Left forelimb (tissue), 1 donor: ENCODE measurements around the gene PRKAA1.

Experiments
- DNase-seq: peaks from one replicate; pipeline ENCODE4 v3.0.0-alpha.2; 2018; ENCODE audit warnings: low spot score

The PRKAA1 gene

GRCh38 chr5:40798012-40798800, at the start of gene PRKAA1:
TSS of gene PRKAA1 (minus strand) at chr5:40798374. CDS start at chr5:40798189, 185 bp downstream.
- peak; percentile 92 for DNase-seq

GRCh38 chr5:40847525-40847924, 49.4 kb upstream of the PRKAA1 start:
- no peak for DNase-seq

DNA sequence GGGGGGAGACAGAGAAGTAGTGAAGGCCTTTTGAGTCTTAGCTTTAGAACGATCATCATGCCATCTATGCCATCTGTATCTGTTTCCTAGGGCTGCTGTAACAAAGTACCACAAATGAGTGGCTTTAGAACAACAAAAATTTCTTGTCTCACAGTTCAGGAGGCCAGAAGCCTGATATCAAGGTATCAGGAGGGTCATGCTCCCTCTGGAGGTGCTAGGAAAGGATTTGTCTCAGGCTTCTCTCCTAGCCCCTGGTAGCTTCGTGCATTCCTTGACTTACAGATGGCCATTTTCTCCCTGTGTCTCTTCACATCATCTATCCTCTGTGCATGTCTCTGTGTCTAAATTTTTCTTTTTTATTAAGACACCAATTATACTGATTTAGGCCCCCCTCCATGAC, 48.2 kb upstream of the PRKAA1 start:
- DNase-seq, result no peak

DNA sequence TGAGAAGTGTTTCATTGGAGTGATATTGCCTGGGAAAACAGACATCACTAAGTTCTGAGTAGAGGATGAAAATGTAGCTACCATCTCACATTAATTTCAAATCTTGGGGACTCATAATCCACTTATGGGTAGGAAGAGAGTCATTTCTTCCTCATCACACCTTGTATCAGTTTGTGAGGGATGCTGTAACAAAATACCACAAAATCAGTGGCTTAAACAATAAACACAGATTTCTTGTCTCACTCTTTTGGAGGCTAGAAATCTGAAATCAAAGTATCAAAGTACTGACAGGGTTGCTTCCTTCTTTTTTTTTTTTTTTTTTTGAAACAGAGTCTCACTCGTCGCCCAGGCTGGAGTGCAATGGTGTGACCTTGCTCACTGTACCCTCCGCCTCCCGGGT, 46.4 kb upstream of the PRKAA1 start:
- no peak for DNase-seq

GRCh38 chr5:40842351-40842750, 44.2 kb upstream of the PRKAA1 start:
- DNase-seq, result no peak

GRCh38 chr5:40841068-40841805, 43.1 kb upstream of the PRKAA1 start, which contains the start of gene CARD6:
TSS of gene CARD6 (plus strand) at chr5:40841367. CDS start at chr5:40841383, 16 bp downstream.
- no peak for DNase-seq

DNA sequence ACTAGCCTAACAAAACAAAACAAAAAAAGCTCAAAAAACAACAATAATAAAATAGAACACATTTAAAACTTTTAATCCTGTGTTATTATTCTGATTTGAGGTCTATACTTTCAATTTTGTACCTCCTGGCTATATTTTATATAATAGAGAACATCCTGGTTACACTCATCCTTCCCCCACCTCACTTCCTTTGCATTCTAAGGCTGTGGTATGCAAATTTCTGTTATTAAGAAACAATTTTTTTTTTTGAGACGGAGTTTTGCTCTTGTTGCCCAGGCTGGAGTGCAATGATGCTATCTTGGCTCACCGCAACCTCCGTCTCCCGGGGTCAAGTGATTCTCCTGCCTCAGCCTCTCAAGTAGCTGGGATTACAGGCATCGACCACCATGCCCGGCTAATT, 39.9 kb upstream of the PRKAA1 start:
- DNase-seq, result no peak

DNA sequence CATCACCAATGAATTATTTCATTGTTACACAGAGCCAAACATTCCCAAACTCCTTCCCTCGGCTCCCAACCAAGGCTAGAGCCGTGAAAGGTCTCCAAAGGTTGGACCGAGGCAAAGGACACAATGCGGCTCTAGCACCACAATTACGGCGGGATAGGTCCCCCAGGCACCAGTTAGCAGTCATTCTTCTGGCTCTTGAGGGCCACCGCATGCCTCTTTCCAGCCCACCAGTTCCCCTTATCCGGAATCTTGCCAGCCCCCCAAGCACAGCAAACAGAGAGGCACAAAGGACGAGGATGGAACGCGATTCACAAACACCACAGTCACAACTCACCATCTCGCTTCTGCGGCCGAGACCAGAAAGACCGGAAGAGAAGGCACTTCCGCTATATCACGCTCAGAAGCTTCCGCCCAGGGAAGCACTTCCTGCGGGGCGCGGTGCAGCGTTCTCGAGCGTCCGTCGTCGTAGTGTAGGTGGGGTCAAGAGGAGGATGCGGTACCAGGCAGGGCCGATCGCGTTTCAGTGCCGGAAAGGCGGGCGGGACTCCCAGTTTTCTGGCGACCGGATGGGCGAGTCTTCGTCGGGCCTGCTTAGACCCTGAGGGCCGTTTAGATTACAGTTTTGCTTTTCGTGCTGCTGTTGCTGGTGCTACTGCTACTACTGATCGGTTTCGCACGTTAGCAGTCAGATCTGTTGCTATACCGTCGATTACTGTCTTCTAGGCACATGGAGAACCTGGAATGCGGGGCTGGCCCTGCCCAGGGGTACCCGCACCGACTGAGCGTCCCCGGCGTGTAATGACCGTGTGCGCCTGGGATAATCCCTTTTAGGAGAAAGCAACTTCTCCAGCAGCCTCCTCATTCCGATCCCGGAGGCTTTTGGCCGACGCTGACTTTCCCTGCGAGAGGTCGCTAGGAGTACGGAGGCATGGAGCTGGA, 36.9 kb upstream of the PRKAA1 start, which contains the start of gene RPL37:
RPL37 (minus strand) TSS at position 374 of the 939 bp plus-strand sequence; CDS start at position 337, 37 bp downstream.
- DNase-seq, result peak; percentile 96

GRCh38 chr5:40834391-40834848, 36.2 kb upstream of the PRKAA1 start:
- DNase-seq, result no peak

GRCh38 chr5:40833712-40834229, 35.6 kb upstream of the PRKAA1 start:
- DNase-seq, result no peak

- DNase-seq, result no peak
Measured at GRCh38 chr5:40832345-40832744, 34.2 kb upstream of the PRKAA1 start.

- no peak for DNase-seq
Measured at GRCh38 chr5:40831346-40832210, 33.4 kb upstream of the PRKAA1 start.

DNA sequence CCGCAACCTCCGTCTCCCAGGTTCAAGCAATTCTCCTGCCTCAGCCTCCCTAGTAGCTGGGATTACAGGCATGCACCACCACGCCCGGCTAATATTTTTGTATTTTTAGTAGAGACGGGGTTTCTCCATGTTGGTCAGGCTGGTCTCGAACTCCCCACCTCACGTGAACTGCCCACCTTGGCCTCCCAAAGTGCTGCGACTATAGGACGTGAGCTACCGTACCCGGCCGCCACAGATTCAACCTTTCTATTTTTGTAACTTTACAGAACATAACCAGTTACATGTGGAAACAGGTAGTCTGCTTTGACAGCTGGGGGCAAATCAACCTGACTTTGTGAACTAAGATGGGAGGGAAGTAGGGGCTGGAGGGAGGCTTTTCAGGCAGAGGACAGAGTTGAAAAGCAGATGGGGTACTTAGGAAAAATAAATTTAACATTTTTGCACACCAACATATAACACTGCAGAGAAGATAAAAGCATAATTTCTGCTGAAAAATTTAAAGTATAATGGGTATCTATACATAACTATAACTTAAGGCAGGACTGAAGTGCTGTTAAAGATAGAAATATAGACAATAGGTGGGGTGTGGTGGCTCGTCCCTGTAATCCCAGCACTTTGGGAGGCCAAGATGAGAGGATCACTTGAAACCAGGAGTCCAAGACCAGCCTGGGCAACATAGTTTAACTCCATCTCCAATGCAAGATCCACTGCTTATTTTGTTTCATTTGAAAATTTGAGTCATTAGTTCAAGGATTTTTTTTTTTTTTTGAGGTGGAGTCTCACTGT, 31.8 kb upstream of the PRKAA1 start:
- DNase-seq, result no peak

DNA sequence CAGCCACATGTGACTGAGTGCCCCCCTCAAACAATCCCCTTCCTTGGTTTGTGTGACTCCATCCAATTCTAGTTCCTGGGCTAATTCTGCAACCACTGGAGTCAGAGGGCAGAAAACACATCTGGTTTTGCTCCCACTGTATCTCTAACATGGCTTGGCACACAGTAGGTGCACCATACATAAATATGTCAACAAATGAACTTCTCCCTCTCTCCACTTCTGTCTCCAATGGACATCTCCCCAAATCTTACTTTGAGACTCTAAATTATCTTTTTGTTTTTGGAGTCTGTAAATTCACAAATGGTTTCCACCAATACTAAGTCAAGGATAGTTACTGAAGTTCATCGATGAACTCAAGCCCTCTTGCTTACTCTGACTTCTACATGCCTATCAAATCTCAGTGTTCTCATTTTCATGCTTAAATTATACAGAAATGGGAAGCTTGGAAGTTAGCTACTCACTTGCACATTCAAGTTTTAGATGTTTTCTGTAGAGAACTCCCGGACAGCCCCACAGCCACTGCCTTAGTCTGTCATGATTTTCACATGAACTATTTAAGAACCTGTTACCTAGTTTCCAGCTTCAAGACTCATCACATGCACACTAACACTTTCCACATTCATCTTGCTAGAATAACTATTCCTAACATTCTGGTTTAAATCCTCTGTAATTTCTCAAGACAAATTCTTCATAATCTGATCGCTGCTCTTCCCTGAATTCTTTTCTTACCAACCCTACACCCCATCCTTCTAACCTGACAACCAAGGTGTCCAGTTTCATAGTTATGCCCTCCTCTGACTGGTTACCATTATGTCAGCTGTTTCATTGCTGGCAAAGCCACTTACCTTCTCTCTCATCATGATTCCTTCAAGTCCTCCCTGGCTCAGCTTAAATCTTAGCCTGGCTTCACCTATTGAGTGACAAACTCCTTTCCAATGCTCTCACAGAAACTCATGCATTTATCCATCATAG, 30.8 kb upstream of the PRKAA1 start:
- no peak for DNase-seq

GRCh38 chr5:40828021-40828631, 30.0 kb upstream of the PRKAA1 start:
- DNase-seq, result no peak

DNA sequence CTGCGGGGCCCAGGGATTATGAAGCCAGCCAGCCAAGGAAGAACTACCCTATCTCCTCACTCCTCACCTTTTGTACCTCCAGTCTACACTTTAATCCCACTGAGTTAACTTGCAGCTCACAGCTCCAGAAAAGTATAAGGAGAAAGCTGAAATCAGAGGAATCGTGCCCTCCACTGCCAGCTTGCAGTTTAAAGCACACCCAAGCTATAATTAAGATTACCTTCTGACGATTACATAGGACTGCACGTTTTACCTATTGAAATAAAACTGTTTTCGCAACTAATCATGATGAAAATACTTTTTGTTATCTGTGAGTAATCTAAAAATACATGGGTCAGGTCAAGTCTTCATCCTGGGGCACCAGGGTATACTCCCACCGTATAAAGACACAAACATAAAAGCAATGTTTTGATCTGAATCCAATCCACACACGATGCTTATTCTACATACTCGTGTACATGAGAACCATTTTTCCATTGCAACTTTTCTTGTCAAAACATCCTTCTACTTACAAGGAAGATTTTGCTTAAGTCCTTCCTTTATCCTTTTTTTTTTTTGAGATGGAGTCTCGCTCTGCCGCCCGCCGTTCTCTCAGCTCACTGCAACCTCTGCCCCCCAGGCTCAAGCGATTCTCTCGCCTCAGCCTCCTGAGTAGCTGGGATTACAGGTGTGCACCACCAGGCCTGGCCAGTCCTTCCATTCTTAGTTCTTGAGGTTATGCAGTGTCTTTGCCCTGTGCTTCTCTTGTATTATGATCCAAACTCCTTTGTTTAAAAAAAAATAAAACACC, 29.2 kb upstream of the PRKAA1 start:
- DNase-seq, result no peak

GRCh38 chr5:40826489-40827187, 28.5 kb upstream of the PRKAA1 start:
- no peak for DNase-seq
